GM12878 (cell line): ENCODE results near the gene NUDT1.

Source experiments
- EGR1 ChIP-seq, 2 experiments: IDR thresholded peaks; 1 replicate in 1 of 2; 2 replicates in 1 of 2; pipeline ENCODE4 v1.6.1; 2011 to 2012; ENCODE audit warnings: low read depth in 2 of 2, low read length in 2 of 2, borderline replicate concordance in 1 of 2, mild to moderate bottlenecking in 1 of 2, moderate library complexity in 1 of 2
- EZH2 ChIP-seq: IDR thresholded peaks from 2 replicates; pipeline ENCODE4 v1.6.1; 2012; ENCODE audit warnings: low read depth, mild to moderate bottlenecking, control low read depth, inconsistent platforms, low read length, borderline replicate concordance; ENCODE audit not compliant: control insufficient read depth
- HDAC6 ChIP-seq: fragments of 200-600 bp; sonication (generic); IDR thresholded peaks from one replicate; pipeline ENCODE4 v1.8.0; 2017; ENCODE audit warnings: antibody characterized with exemption; ENCODE audit not compliant: unreplicated experiment
- LARP7 ChIP-seq: fragments of 450-650 bp; IDR thresholded peaks from 2 replicates; pipeline ENCODE4 v1.6.1; 2017; ENCODE audit warnings: mild to moderate bottlenecking
- NR2C1 ChIP-seq: fragments of 450-650 bp; IDR thresholded peaks from 2 replicates; pipeline ENCODE4 v1.6.1; 2017; ENCODE audit warnings: antibody characterized with exemption, mild to moderate bottlenecking, moderate library complexity
- NRF1 ChIP-seq: conservative IDR thresholded peaks from 2 replicates; pipeline ENCODE4 v1.6.1; 2011; ENCODE audit warnings: mild to moderate bottlenecking, low read depth, low read length, improper control_type of control experiment
- POLR2A ChIP-seq: IDR thresholded peaks from 2 replicates; pipeline ENCODE4 v1.6.1; 2011; ENCODE audit warnings: low read depth, mild to moderate bottlenecking, low read length
- RFX5 ChIP-seq: IDR thresholded peaks from 2 replicates; pipeline ENCODE4 v1.6.1; 2011; ENCODE audit warnings: low read depth, low read length, improper control_type of control experiment
- SRF ChIP-seq, 2 experiments: IDR thresholded peaks; 2 replicates each; pipeline ENCODE4 v1.6.1; 2011; ENCODE audit warnings: low read depth in 2 of 2, low read length in 2 of 2, mild to moderate bottlenecking in 1 of 2, moderate library complexity in 1 of 2
- TAF1 ChIP-seq: IDR thresholded peaks from 2 replicates; pipeline ENCODE4 v1.6.1; 2011; ENCODE audit warnings: mild to moderate bottlenecking, low read depth, low read length, borderline replicate concordance
- TF ChIP-seq, protein P1 (sequence below), 3 experiments: IDR thresholded peaks in 2 of 3; conservative IDR thresholded peaks in 1 of 3; 2 replicates each; pipeline ENCODE4 v1.5.1; 2011; ENCODE audit warnings: low read depth in 3 of 3, low read length in 3 of 3, mild to moderate bottlenecking in 3 of 3, control low read depth in 2 of 3, moderate library complexity in 2 of 3, inconsistent platforms in 1 of 3, mixed read lengths in 1 of 3; ENCODE audit not compliant: control insufficient read depth in 2 of 3, insufficient read depth in 1 of 3; ENCODE audit errors: extremely low read depth in 1 of 3
- TF ChIP-seq, protein P2 (sequence below): IDR thresholded peaks from 2 replicates; pipeline ENCODE4 v1.6.1; 2012; ENCODE audit warnings: mild to moderate bottlenecking, low read depth, low read length
- TF ChIP-seq, protein P3 (sequence below): fragments of 450-650 bp; IDR thresholded peaks from 2 replicates; pipeline ENCODE4 v1.6.1; 2018; ENCODE audit warnings: mild to moderate bottlenecking, low read depth, moderate library complexity; ENCODE audit not compliant: partially characterized antibody

DNA sequence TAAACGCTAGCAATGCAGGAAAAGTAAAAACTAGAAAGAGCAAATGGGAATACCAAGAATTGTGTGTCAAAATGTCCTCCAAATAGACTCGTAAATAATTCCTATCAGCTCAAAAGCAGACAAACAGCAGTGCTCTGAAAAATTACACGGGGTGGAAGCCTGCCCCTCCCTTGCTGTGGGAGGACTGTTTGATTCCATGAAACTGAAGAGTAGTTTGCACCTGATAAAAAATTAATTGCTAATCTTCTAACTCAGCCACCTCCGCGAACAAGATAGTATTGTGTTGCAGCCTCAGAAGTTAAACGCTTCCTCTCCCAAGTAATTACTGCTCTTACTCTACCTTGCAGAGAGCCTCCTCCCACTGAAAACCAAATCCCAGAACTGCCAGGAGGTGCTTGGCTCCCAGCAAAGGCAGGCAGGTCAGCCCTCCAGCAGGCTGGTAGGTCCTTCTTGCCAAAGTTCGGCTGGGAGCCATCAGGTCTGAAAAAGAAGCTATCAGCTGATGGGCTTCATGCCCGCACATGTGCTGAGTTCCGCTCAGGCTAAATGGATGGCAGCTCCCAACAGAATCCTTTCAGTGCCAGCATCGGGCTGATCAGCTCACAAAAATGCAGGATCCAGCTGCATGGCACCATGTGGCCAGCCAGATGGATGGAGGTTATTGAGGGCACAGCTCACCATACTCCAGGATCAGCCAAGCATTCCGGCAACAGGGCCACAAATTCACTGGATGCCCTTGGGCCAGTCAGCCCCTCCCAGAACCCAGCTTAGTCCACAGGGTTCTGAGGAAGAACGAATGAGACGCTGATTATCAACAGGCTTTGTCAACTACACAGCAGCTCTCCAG is 46.4 kb upstream of the NUDT1 start:
- TF ChIP-seq RFX5 = no peak
- TF ChIP-seq NR2C1 = no peak
- no peak for TF ChIP-seq EZH2
- TF ChIP-seq LARP7 = no peak
- TF ChIP-seq, protein P1, sequence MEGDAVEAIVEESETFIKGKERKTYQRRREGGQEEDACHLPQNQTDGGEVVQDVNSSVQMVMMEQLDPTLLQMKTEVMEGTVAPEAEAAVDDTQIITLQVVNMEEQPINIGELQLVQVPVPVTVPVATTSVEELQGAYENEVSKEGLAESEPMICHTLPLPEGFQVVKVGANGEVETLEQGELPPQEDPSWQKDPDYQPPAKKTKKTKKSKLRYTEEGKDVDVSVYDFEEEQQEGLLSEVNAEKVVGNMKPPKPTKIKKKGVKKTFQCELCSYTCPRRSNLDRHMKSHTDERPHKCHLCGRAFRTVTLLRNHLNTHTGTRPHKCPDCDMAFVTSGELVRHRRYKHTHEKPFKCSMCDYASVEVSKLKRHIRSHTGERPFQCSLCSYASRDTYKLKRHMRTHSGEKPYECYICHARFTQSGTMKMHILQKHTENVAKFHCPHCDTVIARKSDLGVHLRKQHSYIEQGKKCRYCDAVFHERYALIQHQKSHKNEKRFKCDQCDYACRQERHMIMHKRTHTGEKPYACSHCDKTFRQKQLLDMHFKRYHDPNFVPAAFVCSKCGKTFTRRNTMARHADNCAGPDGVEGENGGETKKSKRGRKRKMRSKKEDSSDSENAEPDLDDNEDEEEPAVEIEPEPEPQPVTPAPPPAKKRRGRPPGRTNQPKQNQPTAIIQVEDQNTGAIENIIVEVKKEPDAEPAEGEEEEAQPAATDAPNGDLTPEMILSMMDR (IDR thresholded peaks at IDR 0.05 in 2 of 3, conservative IDR thresholded peaks at IDR 0.05 in 1 of 3; ENCODE audit: control insufficient read depth in 2 of 3, extremely low read depth in 1 of 3, insufficient read depth in 1 of 3, low read depth in 3 of 3, low read length in 3 of 3) = no peak
- TF ChIP-seq, protein P2, sequence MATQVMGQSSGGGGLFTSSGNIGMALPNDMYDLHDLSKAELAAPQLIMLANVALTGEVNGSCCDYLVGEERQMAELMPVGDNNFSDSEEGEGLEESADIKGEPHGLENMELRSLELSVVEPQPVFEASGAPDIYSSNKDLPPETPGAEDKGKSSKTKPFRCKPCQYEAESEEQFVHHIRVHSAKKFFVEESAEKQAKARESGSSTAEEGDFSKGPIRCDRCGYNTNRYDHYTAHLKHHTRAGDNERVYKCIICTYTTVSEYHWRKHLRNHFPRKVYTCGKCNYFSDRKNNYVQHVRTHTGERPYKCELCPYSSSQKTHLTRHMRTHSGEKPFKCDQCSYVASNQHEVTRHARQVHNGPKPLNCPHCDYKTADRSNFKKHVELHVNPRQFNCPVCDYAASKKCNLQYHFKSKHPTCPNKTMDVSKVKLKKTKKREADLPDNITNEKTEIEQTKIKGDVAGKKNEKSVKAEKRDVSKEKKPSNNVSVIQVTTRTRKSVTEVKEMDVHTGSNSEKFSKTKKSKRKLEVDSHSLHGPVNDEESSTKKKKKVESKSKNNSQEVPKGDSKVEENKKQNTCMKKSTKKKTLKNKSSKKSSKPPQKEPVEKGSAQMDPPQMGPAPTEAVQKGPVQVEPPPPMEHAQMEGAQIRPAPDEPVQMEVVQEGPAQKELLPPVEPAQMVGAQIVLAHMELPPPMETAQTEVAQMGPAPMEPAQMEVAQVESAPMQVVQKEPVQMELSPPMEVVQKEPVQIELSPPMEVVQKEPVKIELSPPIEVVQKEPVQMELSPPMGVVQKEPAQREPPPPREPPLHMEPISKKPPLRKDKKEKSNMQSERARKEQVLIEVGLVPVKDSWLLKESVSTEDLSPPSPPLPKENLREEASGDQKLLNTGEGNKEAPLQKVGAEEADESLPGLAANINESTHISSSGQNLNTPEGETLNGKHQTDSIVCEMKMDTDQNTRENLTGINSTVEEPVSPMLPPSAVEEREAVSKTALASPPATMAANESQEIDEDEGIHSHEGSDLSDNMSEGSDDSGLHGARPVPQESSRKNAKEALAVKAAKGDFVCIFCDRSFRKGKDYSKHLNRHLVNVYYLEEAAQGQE = no peak
- TF ChIP-seq NRF1 = no peak
- TF ChIP-seq EGR1 (IDR thresholded peaks at IDR 0.05; ENCODE audit: borderline replicate concordance in 1 of 2, low read depth in 2 of 2, low read length in 2 of 2) = no peak
- no peak for TF ChIP-seq HDAC6
- no peak for TF ChIP-seq SRF (IDR thresholded peaks at IDR 0.05; ENCODE audit: low read depth in 2 of 2, low read length in 2 of 2)
- TF ChIP-seq, protein P3, sequence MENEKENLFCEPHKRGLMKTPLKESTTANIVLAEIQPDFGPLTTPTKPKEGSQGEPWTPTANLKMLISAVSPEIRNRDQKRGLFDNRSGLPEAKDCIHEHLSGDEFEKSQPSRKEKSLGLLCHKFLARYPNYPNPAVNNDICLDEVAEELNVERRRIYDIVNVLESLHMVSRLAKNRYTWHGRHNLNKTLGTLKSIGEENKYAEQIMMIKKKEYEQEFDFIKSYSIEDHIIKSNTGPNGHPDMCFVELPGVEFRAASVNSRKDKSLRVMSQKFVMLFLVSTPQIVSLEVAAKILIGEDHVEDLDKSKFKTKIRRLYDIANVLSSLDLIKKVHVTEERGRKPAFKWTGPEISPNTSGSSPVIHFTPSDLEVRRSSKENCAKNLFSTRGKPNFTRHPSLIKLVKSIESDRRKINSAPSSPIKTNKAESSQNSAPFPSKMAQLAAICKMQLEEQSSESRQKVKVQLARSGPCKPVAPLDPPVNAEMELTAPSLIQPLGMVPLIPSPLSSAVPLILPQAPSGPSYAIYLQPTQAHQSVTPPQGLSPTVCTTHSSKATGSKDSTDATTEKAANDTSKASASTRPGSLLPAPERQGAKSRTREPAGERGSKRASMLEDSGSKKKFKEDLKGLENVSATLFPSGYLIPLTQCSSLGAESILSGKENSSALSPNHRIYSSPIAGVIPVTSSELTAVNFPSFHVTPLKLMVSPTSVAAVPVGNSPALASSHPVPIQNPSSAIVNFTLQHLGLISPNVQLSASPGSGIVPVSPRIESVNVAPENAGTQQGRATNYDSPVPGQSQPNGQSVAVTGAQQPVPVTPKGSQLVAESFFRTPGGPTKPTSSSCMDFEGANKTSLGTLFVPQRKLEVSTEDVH = no peak
- no peak for TF ChIP-seq POLR2A
- no peak for TF ChIP-seq TAF1
